GM12874 (cell line): ENCODE results near the gene SLX4IP.

Experiments
- CTCF ChIP-seq: IDR thresholded peaks from 2 replicates; pipeline ENCODE4 v1.5.1; 2011; ENCODE audit warnings: low read depth, mild to moderate bottlenecking, control low read depth, low read length, moderate library complexity; ENCODE audit not compliant: insufficient read depth

SLX4IP gene

GRCh38 chr20:10508060-10508459 lies 73.0 kb downstream of the SLX4IP start:
- no peak for TF ChIP-seq CTCF

- TF ChIP-seq CTCF = no peak
These were observed 73.6 kb downstream of the SLX4IP start for GRCh38 chr20:10508468-10509251.

- no peak for TF ChIP-seq CTCF
These were observed 74.3 kb downstream of the SLX4IP start for GRCh38 chr20:10509376-10509775.

DNA sequence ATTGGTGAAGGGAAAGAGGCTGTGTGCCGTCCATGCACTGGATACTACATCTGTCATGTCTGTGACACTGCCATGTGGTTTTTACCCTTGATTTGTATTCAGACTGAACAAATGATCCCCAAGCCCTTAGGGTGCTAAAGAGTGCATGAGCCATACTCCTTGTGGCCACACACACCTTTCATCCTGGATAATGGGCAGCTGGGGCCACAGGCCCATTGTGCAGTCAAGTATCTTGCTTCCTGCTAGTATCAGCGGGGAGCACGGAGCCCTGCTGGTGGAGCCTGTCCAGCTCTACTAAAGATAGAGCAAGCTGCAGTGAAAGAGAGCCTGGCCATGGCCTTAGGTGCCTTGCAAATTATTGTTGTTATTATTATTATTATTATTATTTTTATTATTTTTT lies 75.1 kb downstream of the SLX4IP start:
- TF ChIP-seq CTCF = no peak

DNA sequence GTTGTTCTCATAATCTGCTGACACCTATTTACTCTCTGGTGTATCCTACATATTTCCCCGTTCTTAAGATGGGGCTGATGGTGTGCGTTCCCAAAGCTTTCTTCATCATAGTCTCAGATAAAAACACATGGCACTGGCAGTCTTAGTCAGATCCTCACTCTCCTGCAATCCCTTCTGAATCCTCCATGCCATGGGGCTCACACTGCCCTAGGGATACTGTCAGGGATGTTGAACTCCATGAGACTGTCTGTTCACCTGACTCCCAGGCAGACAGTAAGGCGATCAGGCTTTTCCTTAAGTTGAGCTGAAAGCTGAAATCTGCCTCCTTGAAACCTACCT lies 76.0 kb downstream of the SLX4IP start:
- no peak for TF ChIP-seq CTCF

DNA sequence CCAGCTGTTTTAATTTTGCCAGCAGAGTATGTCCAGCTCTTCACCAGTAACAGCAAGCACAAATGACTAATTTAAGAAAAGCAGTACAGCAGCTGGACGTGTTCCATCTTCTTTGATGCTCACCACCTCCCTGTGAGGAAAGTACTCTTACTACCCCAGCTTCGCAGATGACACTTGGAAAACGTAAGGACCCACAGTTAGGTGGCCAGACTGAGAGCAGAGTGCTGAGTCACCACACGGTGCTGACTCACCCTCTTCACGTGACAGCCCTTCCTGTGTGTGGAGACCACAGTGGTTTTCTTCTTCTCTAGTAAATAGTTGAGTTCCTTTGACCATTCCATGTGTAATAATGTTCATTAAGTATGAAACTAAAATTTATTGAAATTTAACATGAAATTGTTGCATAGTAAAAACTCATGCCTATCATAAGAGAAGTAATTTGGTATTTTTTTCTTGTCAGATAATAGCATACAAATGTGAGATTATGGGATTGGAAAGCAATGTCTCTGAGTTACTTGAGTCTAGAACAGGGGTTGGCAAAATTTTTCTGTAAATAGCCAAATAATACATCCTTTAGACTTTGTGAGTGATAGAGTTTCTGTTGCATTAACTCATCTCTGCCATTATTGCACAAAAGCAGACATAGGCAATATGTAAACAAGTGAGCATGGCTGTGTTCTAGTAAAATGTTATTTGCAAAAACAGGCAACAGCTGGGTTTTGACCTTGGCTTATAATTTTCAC lies 76.6 kb downstream of the SLX4IP start:
- no peak for TF ChIP-seq CTCF

DNA sequence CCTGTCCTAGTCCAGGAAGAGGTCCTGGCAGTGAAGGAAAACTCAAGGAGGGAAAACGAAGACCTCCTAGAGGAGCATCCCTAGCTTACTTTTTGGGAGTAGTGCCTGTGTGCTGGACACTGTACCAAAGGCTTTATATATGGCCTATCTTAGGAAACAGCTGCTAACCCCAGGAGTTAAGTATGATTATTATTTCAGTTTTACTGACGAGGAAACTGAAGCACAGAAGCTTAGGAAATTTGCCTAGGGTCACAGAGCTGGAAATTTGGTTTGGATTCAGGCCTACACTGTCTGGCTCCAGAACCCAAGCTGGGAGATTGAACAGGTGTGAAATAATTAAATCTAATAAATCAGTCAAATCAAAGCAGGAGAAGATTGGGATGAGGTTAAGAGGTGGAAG lies 78.0 kb downstream of the SLX4IP start:
- TF ChIP-seq CTCF = no peak
